Smooth muscle cell of the umbilical artery (primary cell): ENCODE data around the gene RGS10. TPM values are rescaled to one million over a fixed set of nuclear protein-coding genes. Genes with fewer than 3 reads are reported as not detected.

Source experiments
- total RNA-seq: library from RNA; depleted of rRNA; stranded (reverse); fragments of >200 nt; gene quantifications from 2 replicates; pipeline ENCODE4 v1.2.3, GENCODE V29; 2014

RGS10 gene
- 26.1 and 38.9 TPM in 2 replicates for total RNA-seq

GRCh38 chr10:119542357-119542987 is at the start of gene RGS10:
TSS of gene RGS10 (minus strand) at chr10:119542719. CDS start at chr10:119542638, 81 bp downstream.

Other genes with a start within 250 kb of the RGS10 start
- gene TIAL1, start 54.2 kb upstream of the RGS10 start, total RNA-seq = 38.9 and 70.0 TPM in 2 replicates
- gene BAG3, start 108.7 kb upstream of the RGS10 start, total RNA-seq = 12.2 and 25.2 TPM in 2 replicates
- 48.5 and 50.5 TPM in 2 replicates for gene INPP5F, start 183.3 kb upstream of the RGS10 start, total RNA-seq